H1 (cell line): ENCODE data around the gene THOC6. TPM values are rescaled to one million over a fixed set of nuclear protein-coding genes. Genes with fewer than 3 reads are reported as not detected.
"Not testable (repeated sequence)": the region's sequence is repeated elsewhere in the genome, so short reads cannot be mapped to it uniquely, and the experiment has no call there.

Source experiments
- CTCF ChIA-PET: fragments of 300-600 bp; sonication (Branson Sonifier 250); formaldehyde crosslinking; loops from one replicate; lab custom pipeline; 2021; ENCODE audit not compliant: partially characterized antibody; lab: Charles Lee
- POLR2A ChIA-PET: fragments of 300-600 bp; sonication (Branson Sonifier 250); formaldehyde crosslinking; loops from one replicate; lab custom pipeline; 2021; ENCODE audit warnings: inconsistent platforms; ENCODE audit not compliant: partially characterized antibody; lab: Charles Lee
- DNase-seq, 2 experiments: peaks; one replicate each; pipeline versions ENCODE4 v3.0.0 to v3.0.0-alpha.2; 2010 to 2022; ENCODE audit warnings: low spot score in 2 of 2, low read depth in 1 of 2, mixed read lengths in 1 of 2
- FAIRE-seq: peaks from 2 replicates; lab custom pipeline; 2011; peaks lifted over from hg19 to GRCh38; lab: Jason Lieb, UNC
- H2AFZ ChIP-seq: 2 replicates; pipeline ENCODE4 v1.8.1; 2012; ENCODE audit warnings: low read length, inconsistent platforms
- H2AK5ac ChIP-seq: 2 replicates; pipeline ENCODE4 v1.6.1; 2013; ENCODE audit warnings: low read depth, low read length
- H2BK120ac ChIP-seq: replicated peaks from 2 replicates; pipeline ENCODE3; 2013; ENCODE audit warnings: low read depth, low read length, inconsistent platforms
- H2BK12ac ChIP-seq: 2 replicates; pipeline ENCODE4 v1.6.1; 2013; ENCODE audit warnings: low read depth, low read length
- H2BK15ac ChIP-seq: 2 replicates; pipeline ENCODE4 v1.6.1; 2013; ENCODE audit warnings: low read length
- H2BK20ac ChIP-seq: 2 replicates; pipeline ENCODE4 v1.6.1; 2013; ENCODE audit warnings: low read length
- H2BK5ac ChIP-seq: 2 replicates; pipeline ENCODE4 v1.6.1; 2013; ENCODE audit warnings: low read depth, low read length
- H3K14ac ChIP-seq: 2 replicates; pipeline ENCODE4 v1.6.1; 2013; ENCODE audit warnings: inconsistent platforms; ENCODE audit not compliant: insufficient read length
- H3K18ac ChIP-seq: 2 replicates; pipeline ENCODE4 v1.6.1; 2013; ENCODE audit warnings: low read length; ENCODE audit errors: extremely low read depth
- H3K23ac ChIP-seq: 2 replicates; pipeline ENCODE4 v1.6.1; 2013; ENCODE audit warnings: inconsistent platforms; ENCODE audit not compliant: insufficient read length
- H3K23me2 ChIP-seq: 2 replicates; pipeline ENCODE4 v1.6.1; 2013; ENCODE audit warnings: low read depth, low read length
- H3K27ac ChIP-seq: 2 replicates; pipeline ENCODE4 v1.6.1; 2011; ENCODE audit warnings: low read depth, low read length, inconsistent platforms
- H3K27me3 ChIP-seq, 4 experiments: replicated peaks in 1 of 4; 1 replicate in 1 of 4; 2 replicates in 3 of 4; pipeline versions ENCODE4 v1.6.1 to v1.8.1; 2011 to 2013; ENCODE audit warnings: low read length in 3 of 4, mild to moderate bottlenecking in 3 of 4, inconsistent platforms in 2 of 4, mixed read lengths in 2 of 4, moderate library complexity in 1 of 4; ENCODE audit not compliant: control insufficient read depth in 3 of 4, insufficient read depth in 3 of 4; ENCODE audit errors: extremely low read depth in 1 of 4
- H3K36me3 ChIP-seq, 4 experiments: 2 replicates each; pipeline versions ENCODE4 v1.6.1 to v1.8.1; 2011 to 2013; ENCODE audit warnings: mild to moderate bottlenecking in 4 of 4, low read length in 3 of 4, moderate library complexity in 2 of 4, control low read depth in 1 of 4, inconsistent platforms in 1 of 4; ENCODE audit not compliant: insufficient read depth in 4 of 4, control insufficient read depth in 2 of 4
- H3K4ac ChIP-seq: replicated peaks from 2 replicates; pipeline ENCODE3; 2013; ENCODE audit warnings: low read length, low read depth, mixed read lengths, inconsistent platforms; ENCODE audit not compliant: insufficient read length
- H3K4me1 ChIP-seq, 4 experiments: replicated peaks in 1 of 4; 1 replicate in 1 of 4; 2 replicates in 3 of 4; pipeline versions ENCODE4 v1.6.1 to v1.8.1; 2011 to 2013; ENCODE audit warnings: low read length in 3 of 4, inconsistent platforms in 2 of 4, mixed read lengths in 1 of 4; ENCODE audit not compliant: insufficient read depth in 4 of 4, control insufficient read depth in 3 of 4
- H3K4me2 ChIP-seq, 2 experiments: 2 replicates each; pipeline versions ENCODE4 v1.6.1 to v1.8.1; 2011 to 2013; ENCODE audit warnings: low read depth in 2 of 2, low read length in 2 of 2, control low read depth in 1 of 2, inconsistent platforms in 1 of 2, mild to moderate bottlenecking in 1 of 2; ENCODE audit not compliant: insufficient read depth in 1 of 2
- H3K4me3 ChIP-seq, 4 experiments: fragments of 200-600, 300-600 bp in 1 of 4; sonication (generic), shearing (Covaris generic), sonication (Bioruptor Twin) in 1 of 4; 2 replicates each; pipeline versions ENCODE4 v1.5.1 to v1.8.1; 2011 to 2016; ENCODE audit warnings: low read length in 4 of 4, low read depth in 3 of 4, control low read depth in 2 of 4, inconsistent platforms in 2 of 4, mild to moderate bottlenecking in 2 of 4, mixed read lengths in 1 of 4, moderate library complexity in 1 of 4; ENCODE audit not compliant: insufficient read depth in 2 of 4; ENCODE audit errors: extremely low read depth in 1 of 4
- H3K56ac ChIP-seq: replicated peaks from 2 replicates; pipeline ENCODE3; 2013; ENCODE audit warnings: low read depth, mild to moderate bottlenecking, mixed read lengths, low read length, inconsistent platforms; ENCODE audit not compliant: insufficient read length
- H3K79me1 ChIP-seq: 2 replicates; pipeline ENCODE4 v1.6.1; 2013; ENCODE audit warnings: low read depth, low read length, control low read depth
- H3K79me2 ChIP-seq, 2 experiments: 2 replicates each; pipeline versions ENCODE4 v1.6.1 to v1.8.1; 2012 to 2013; ENCODE audit warnings: low read length in 2 of 2, mild to moderate bottlenecking in 2 of 2, inconsistent platforms in 1 of 2; ENCODE audit not compliant: insufficient read depth in 2 of 2, control insufficient read depth in 1 of 2
- H3K9ac ChIP-seq, 4 experiments: replicated peaks in 1 of 4; 1 replicate in 1 of 4; 2 replicates in 3 of 4; pipeline versions ENCODE4 v1.6.1 to v1.8.1; 2011 to 2013; ENCODE audit warnings: low read depth in 3 of 4, low read length in 3 of 4, control low read depth in 2 of 4, mild to moderate bottlenecking in 2 of 4, moderate library complexity in 2 of 4, inconsistent platforms in 1 of 4; ENCODE audit errors: extremely low read depth in 1 of 4
- H3K9me3 ChIP-seq, 2 experiments: 2 replicates each; pipeline versions ENCODE4 v1.6.1 to v1.8.1; 2012 to 2013; ENCODE audit warnings: mild to moderate bottlenecking in 2 of 2, moderate library complexity in 2 of 2, control low read depth in 1 of 2, inconsistent platforms in 1 of 2, low read depth in 1 of 2, low read length in 1 of 2, mixed read lengths in 1 of 2; ENCODE audit not compliant: insufficient read depth in 2 of 2
- H4K20me1 ChIP-seq, 2 experiments: replicated peaks in 1 of 2; 2 replicates each; pipeline versions ENCODE3 to v1.8.1; 2011 to 2013; ENCODE audit warnings: inconsistent platforms in 2 of 2, low read length in 2 of 2, mild to moderate bottlenecking in 1 of 2; ENCODE audit not compliant: insufficient read depth in 2 of 2, control insufficient read depth in 1 of 2
- H4K5ac ChIP-seq: 2 replicates; pipeline ENCODE4 v1.6.1; 2013; ENCODE audit warnings: low read length, low read depth, mixed read lengths, inconsistent platforms; ENCODE audit not compliant: insufficient read length
- H4K8ac ChIP-seq: 2 replicates; pipeline ENCODE4 v1.8.0; 2013; ENCODE audit warnings: mild to moderate bottlenecking, moderate library complexity, low read length, inconsistent platforms; ENCODE audit not compliant: insufficient read depth; ENCODE audit errors: extremely low read depth
- H4K91ac ChIP-seq: replicated peaks from 2 replicates; pipeline ENCODE3; 2013; ENCODE audit warnings: low read length, mixed read lengths, inconsistent platforms; ENCODE audit not compliant: insufficient read length
- WGBS, 2 experiments: shearing (Covaris generic) in 1 of 2; methylation state at CpG; one replicate each; pipeline versions ENCODE4 v1.1.6 to v1.1.7; 2013 to 2015; ENCODE audit warnings: low lambda C conversion rate in 2 of 2, mixed read lengths in 2 of 2, inconsistent platforms in 1 of 2, low coverage in 1 of 2, missing lambda C conversion rate in 1 of 2; ENCODE audit not compliant: insufficient replicate concordance in 2 of 2, insufficient coverage in 1 of 2, insufficient read length in 1 of 2; ENCODE audit errors: extremely low coverage in 1 of 2, missing lambda C conversion rate in 1 of 2; 5-methylcytosine and 5-hydroxymethylcytosine counted together
- polyA plus RNA-seq, 7 experiments: library from polyadenylated mRNA; depleted of rRNA in 3 of 7; stranded (reverse) in 5 of 7; unstranded in 2 of 7; fragments of >200 nt in 5 of 7; fragments of 200-250 nt in 2 of 7; gene quantifications; 1 replicate in 5 of 7; 2 replicates in 1 of 7; 4 replicates in 1 of 7; pipeline versions ENCODE4 v1.2.1 to v1.2.3, GENCODE V29; 2011 to 2013; ENCODE audit warnings: missing spikeins in 2 of 7, mixed read lengths in 2 of 7
- total RNA-seq: library from RNA; stranded (reverse); fragmentation: NEBNext Ultra II Directional; extraction: Animal tissue kit (Norgen Biotek cat#: 25700); gene quantifications from 2 replicates; pipeline ENCODE4 v1.2.1, GENCODE V29; 2021

Gene THOC6
- total and polyA plus RNA-seq, 2 of the 8 experiments (the other 6 are each of a cell fraction or from before 2014, with no cell fraction given): 78.5 to 111 TPM

DNA sequence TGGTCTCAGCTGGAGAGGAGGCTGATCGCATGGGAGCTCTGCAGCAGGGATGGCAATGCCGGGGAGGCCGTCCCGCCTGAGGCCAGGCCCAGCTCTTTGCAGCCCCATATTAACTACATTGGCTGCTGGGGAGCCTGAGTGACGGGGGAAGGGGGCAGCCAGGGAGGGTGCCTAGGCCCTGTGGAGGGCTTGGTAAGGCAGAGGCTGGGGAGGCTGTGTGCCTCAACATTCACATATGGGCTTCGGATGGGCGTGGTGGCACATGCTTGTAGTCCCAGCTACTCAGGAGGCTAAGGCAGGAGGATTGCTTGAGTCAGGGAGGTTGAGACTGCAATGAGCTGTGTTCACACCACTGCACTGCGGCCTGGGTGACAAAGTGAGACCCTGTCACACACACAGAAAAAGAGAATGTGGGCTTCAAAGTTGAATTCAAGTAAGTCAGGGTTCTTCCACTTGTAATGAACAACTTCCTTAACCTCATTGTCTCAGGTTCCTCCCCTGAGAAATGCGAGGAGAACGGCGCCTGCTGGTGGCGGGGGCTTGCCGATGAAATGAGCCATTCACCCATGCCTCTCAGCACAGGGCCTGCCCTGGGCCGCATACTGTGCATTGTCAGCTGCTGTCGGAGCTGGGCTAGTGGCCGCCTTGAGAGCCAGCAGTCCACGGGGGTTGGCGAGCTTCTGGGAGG is 48.9 kb downstream of the THOC6 start:
- not testable (repeated sequence) for H3K14ac ChIP-seq, DNase-seq
- WGBS, 2 experiments: 79% methylated on average over 7 of the region's 18 CpGs; no CpG with 5 or more reads in 1 of the 2 experiments

More for the DNA sequence above, 48.9 kb downstream of the THOC6 start:
- H3K79me1 ChIP-seq, H2BK5ac ChIP-seq, H3K4me3 ChIP-seq, H3K18ac ChIP-seq, FAIRE-seq, H3K79me2 ChIP-seq, H2AFZ ChIP-seq, H4K91ac ChIP-seq, H3K27me3 ChIP-seq, H3K9me3 ChIP-seq, H2BK120ac ChIP-seq, H3K36me3 ChIP-seq, H3K27ac ChIP-seq, H4K8ac ChIP-seq, H2BK20ac ChIP-seq, H2BK12ac ChIP-seq, H2AK5ac ChIP-seq, H4K5ac ChIP-seq, H3K56ac ChIP-seq, H3K4ac ChIP-seq, H3K23ac ChIP-seq, H3K4me1 ChIP-seq, H3K23me2 ChIP-seq, H4K20me1 ChIP-seq, H3K9ac ChIP-seq, H2BK15ac ChIP-seq, H3K4me2 ChIP-seq: not testable (repeated sequence)
- CTCF ChIA-PET: interaction anchor here (0.6 to 2.0 kb wide), 4 partner anchors 14 to 602 kb away, joined by 3 to 9 read pairs (median 6); no protein-coding TSS in a partner anchor
- POLR2A ChIA-PET: interaction anchor here (1.2 to 6.6 kb wide), 2 partner anchors 15 to 18 kb away, joined by 3 to 86 read pairs; no protein-coding TSS in a partner anchor
